ENCODE results near the gene SPATA20. TPM values are rescaled to one million over a fixed set of nuclear protein-coding genes. Genes with fewer than 3 reads are reported as not detected.

The SPATA20 gene
- total RNA-seq: 21.6 and 31.0 TPM in 2 replicates

DNA sequence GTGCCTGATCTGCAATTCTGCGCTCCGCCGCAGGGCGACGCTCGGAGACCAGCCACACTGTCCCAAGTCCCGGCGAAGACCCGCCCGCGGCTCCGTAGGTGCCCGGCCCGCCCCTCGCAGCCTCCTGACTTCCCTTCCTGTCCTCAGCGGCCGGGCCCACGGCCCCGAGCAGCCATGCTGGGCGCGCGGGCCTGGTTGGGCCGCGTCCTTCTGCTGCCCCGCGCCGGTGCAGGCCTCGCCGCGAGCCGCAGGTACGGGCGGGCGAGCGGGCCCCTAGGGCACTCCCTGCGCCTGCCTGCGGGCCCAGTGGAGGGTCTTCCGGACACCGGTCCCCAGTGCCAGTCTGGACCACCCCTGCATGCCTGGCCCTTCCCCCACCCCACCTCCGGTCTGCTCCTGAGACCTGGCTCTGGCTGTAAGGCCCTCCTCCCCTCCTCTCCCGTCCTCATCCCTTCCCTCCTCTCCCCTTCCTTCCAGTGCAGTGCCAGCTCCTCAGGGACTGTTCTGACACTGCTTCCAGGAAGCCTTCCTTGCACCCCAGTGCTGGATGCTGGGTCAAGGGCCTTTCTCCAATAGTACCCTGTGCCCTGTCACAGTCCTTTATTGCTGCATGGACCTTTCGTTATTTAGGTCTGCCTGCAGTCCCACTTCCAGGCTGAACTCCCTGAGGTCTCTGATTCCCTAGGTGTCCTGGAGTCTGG, at the start of gene SPATA20:
Gene SPATA20, plus strand, starts transcription at position 140 of the 701 bp plus-strand sequence. Its CDS starts 35 bp downstream, at position 175.

DNA sequence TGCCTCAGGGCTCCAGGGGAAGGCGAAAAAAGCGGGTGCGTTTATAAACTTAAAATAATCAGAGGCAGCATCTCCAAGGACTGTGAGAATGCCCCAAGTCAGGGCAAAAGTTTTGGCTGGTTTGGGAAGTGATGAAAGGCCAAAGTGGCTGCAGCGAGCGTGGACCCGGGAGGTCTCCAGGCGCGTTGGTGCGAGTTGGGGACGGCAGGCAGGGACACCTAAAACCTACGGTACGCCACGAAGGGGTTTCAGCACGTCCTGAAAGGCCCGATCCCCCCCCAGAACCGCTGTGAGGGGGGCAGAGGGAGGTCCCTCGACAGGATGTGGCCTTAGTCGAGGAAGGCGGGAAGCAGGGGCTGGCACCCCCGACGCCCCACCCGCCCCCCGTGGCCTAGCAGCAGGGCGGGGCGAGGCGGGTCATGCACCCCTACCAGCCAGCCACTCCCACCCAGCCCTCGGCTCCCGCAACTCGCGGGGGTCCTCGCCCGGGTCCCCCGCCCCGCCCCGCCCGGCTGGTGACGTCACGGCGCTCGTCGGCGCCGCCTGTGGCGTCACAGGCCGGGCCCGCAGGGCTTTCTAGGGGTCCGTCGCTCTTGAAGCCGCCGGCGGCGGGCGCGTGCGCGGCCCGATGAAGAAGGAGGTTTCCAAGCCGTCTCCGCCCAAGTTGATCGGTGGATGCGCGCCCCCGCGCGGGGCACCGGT, 39.0 kb upstream of the SPATA20 start, which contains the start of gene MYCBPAP:
Gene MYCBPAP, plus strand, starts transcription at position 569 of the 702 bp plus-strand sequence. CDS start 236 bp downstream, outside the sequence.

DNA sequence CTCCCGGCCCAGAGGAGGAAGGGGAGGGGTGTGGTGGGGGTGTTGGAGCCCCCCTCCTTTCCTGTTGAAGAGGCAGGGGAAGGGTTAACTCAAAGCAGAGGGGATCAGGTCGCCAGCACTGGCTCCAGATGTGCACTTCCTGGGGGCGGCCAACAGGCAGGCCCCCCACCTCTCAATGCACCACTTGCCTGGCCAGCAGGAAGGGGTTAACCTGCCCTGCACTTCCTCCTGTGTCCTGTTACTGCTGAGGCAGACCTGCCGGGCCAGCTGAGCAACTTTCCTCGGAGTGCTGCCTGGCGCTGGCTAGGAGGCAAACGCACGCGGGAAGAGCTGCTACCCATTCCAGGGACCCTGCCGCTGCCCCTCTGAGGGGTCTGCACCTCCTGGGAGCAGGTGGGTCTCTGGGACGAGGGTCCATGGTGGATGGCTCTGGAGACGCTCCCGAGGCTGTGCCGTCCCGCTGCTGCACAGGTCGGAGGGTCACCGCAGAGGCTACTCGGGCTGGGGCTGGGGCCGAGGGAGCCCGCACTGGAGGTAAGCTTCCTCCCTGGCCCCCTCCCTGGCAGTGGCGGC, 14.4 kb upstream of the SPATA20 start, which contains the start of gene EPN3:
Gene EPN3, plus strand, starts transcription at position 284 of the 573 bp plus-strand sequence. CDS start 3,822 bp downstream, outside the sequence.

DNA sequence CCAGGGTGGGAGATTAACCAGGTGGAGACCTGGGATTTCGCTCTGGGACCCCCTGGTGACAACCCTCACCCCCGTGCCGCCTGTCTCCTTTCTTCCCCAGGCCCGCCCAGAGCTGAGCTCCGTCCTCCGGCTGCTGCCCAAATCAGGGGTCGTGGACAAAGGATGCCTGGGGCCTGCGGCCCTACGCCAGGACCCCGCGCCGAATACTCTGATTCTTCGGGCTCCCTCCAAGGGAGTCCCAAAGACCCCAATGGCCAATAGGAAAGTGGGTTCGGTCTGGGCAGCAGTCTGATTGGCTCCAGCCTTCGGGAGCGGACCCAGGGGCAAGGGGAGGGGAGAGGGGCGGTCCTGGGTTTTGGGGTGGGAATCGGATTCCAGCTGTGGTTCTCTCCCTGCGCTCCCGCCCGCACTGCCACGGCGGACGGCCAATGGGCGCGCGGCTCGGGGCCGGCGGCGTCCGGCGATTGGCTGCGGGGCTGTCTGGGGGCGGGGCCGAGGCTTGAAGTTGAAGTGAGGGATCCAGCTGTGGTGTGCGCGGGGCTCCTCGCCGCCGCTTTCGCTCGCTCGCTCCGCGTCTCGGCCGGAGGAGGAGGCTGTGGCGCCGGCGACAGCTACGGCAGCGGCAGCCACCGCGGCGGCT, 13.3 kb downstream of the SPATA20 start, which contains the start of gene CACNA1G:
Gene CACNA1G, plus strand, starts transcription at position 531 of the 640 bp plus-strand sequence. CDS start 745 bp downstream, outside the sequence.

Other genes with a start within 250 kb of the SPATA20 start
- gene XYLT2, start 201.0 kb upstream of the SPATA20 start, total RNA-seq: 16.2 and 17.8 TPM in 2 replicates
- gene MRPL27, start 174.0 kb upstream of the SPATA20 start, total RNA-seq: 50.8 and 57.0 TPM in 2 replicates
- gene EME1, start 173.9 kb upstream of the SPATA20 start, total RNA-seq: 0.65 and 0.77 TPM in 2 replicates
- 86.5 and 86.7 TPM in 2 replicates for gene LRRC59, start 149.7 kb upstream of the SPATA20 start, total RNA-seq
- 6.1 and 8.3 TPM in 2 replicates for gene ACSF2, start 121.0 kb upstream of the SPATA20 start, total RNA-seq
- gene CHAD, start 78.3 kb upstream of the SPATA20 start, total RNA-seq: not detected in 2 replicates
- gene RSAD1, start 68.3 kb upstream of the SPATA20 start, total RNA-seq: 15.0 and 16.5 TPM in 2 replicates
- 0.11 and 0.77 TPM in 2 replicates for gene MYCBPAP, start 38.7 kb upstream of the SPATA20 start, total RNA-seq
- under 0.01 TPM in 2 replicates for gene EPN3, start 14.4 kb upstream of the SPATA20 start, total RNA-seq
- not detected in 2 replicates for gene CACNA1G, start 13.5 kb downstream of the SPATA20 start, total RNA-seq
- gene ABCC3, start 87.7 kb downstream of the SPATA20 start, total RNA-seq: 0.11 and 0.52 TPM in 2 replicates
- gene ANKRD40, start 160.7 kb downstream of the SPATA20 start, total RNA-seq: 30.9 and 35.8 TPM in 2 replicates
- gene LUC7L3, start 172.4 kb downstream of the SPATA20 start, total RNA-seq: 16.8 and 23.6 TPM in 2 replicates
- not detected in 2 replicates for gene ANKRD40CL, start 220.3 kb downstream of the SPATA20 start, total RNA-seq